CD4-positive, alpha-beta T cell (primary cell): Measurements from ENCODE around the gene FAM193B. TPM values are rescaled to one million over a fixed set of nuclear protein-coding genes. Genes with fewer than 3 reads are reported as not detected.
A peak's percentile ranks its signal among the peaks of the same experiment; 100 is the strongest.

ENCODE experiments used
- ATAC-seq: fragments of 200-7000 bp; cut with Tn5 transposase; one replicate; pipeline ENCODE4 v1.10.0; 2022; ENCODE audit warnings: mild to moderate bottlenecking; ENCODE audit not compliant: poor library complexity
- CTCF ChIA-PET: fragments of 350-600 bp; sonication (Branson Sonifier 250); formaldehyde crosslinking; loops from one replicate; lab custom pipeline; 2021; ENCODE audit warnings: antibody characterized with exemption, inconsistent platforms; lab: Charles Lee
- POLR2A ChIA-PET: fragments of 350-600 bp; sonication (Branson Sonifier 250); formaldehyde crosslinking; loops from one replicate; lab custom pipeline; 2021; ENCODE audit warnings: antibody characterized with exemption, inconsistent platforms; lab: Charles Lee
- DNase-seq, 14 experiments: peaks; one replicate each; pipeline ENCODE4 v3.0.0-alpha.2; 2013 to 2020; ENCODE audit warnings: mixed read lengths in 2 of 14
- H3K27ac ChIP-seq, 2 donors: one replicate each; pipeline versions ENCODE4 v1.5.1 to v1.7.0; 2013; ENCODE audit warnings: low read length in 2 of 2, low read depth in 1 of 2, mild to moderate bottlenecking in 1 of 2
- H3K27me3 ChIP-seq, 2 experiments: 1 replicate in 1 of 2; 2 replicates in 1 of 2; pipeline versions ENCODE4 v1.6.1 to v1.7.0; 2013; ENCODE audit warnings: low read length in 2 of 2, control low read depth in 1 of 2, mild to moderate bottlenecking in 1 of 2, moderate library complexity in 1 of 2; ENCODE audit not compliant: insufficient read depth in 2 of 2, control insufficient read depth in 1 of 2
- H3K36me3 ChIP-seq: one replicate; pipeline ENCODE4 v1.6.1; 2013; ENCODE audit warnings: low read length, control low read depth; ENCODE audit not compliant: insufficient read depth
- H3K4me1 ChIP-seq: one replicate; pipeline ENCODE4 v1.6.1; 2013; ENCODE audit warnings: low read length, control low read depth; ENCODE audit not compliant: insufficient read depth
- H3K4me3 ChIP-seq: one replicate; pipeline ENCODE4 v1.5.1; 2013; ENCODE audit warnings: mild to moderate bottlenecking, low read length, moderate library complexity
- H3K9me3 ChIP-seq, 2 experiments: 1 replicate in 1 of 2; 2 replicates in 1 of 2; pipeline versions ENCODE4 v1.6.1 to v1.7.0; 2013; ENCODE audit warnings: low read length in 2 of 2, mild to moderate bottlenecking in 2 of 2, control low read depth in 1 of 2, moderate library complexity in 1 of 2; ENCODE audit not compliant: control insufficient read depth in 1 of 2, insufficient read depth in 1 of 2
- H3K27ac Mint-ChIP-seq: one replicate; pipeline ENCODE4 v1.8.0; 2020; ENCODE audit warnings: mixed read lengths
- H3K27me3 Mint-ChIP-seq: one replicate; pipeline ENCODE4 v1.8.0; 2021; ENCODE audit warnings: mixed read lengths
- H3K36me3 Mint-ChIP-seq: one replicate; pipeline ENCODE4 v1.8.0; 2021; ENCODE audit warnings: low read depth, mixed read lengths
- H3K4me1 Mint-ChIP-seq: one replicate; pipeline ENCODE4 v1.8.0; 2021; ENCODE audit warnings: low read depth, mixed read lengths
- H3K4me3 Mint-ChIP-seq: one replicate; pipeline ENCODE4 v1.8.0; 2020; ENCODE audit warnings: mild to moderate bottlenecking, mixed read lengths
- H3K9me3 Mint-ChIP-seq: one replicate; pipeline ENCODE4 v1.8.0; 2020; ENCODE audit warnings: mixed read lengths
- CTCF ChIP-seq: fragments of 200-600 bp; IDR thresholded peaks from one replicate; pipeline ENCODE4 v1.8.0; 2022; ENCODE audit warnings: antibody characterized with exemption, mild to moderate bottlenecking
- intact Hi-C, 2 experiments: fragments of 100-400 bp; cut with DNase I in 1 of 2; cut with micrococcal nuclease in 1 of 2; formaldehyde crosslinking; loops; one replicate each; pipeline versions ENCODE4 v1.15.1 to v1.9.0; 2023 to 2025; cut with DNase I, micrococcal nuclease
- total RNA-seq, 174 experiments: library from RNA in 2 of 174; stranded (reverse) in 2 of 174; gene quantifications; one replicate each; pipeline ENCODE4 v1.2.3 and lab custom pipeline; 2021 to 2026

FAM193B gene
- total RNA-seq, 2 experiments from 2014 or later = 150 to 155 TPM

GRCh38 chr5:177500685-177501522 is 53.5 kb downstream of the FAM193B start:
- peak; percentile 76 to 93 (median 80) for DNase-seq
- no peaks in the 10 kb centered on the region for H3K36me3 ChIP-seq
- intact Hi-C loops = loop anchor here (1.0 to 2.0 kb wide), 4 partner anchors 44 to 386 kb away; no protein-coding TSS in a partner anchor
- peak overlapping the region; percentile 15 for H3K4me3 Mint-ChIP-seq
- H3K9me3 ChIP-seq = no peaks in the 10 kb centered on the region
- ATAC-seq = peak; percentile 32
- H3K36me3 Mint-ChIP-seq = no peaks in the 10 kb centered on the region
- peak; percentile 90 for TF ChIP-seq CTCF
- no peak overlapping the region for H3K27ac Mint-ChIP-seq
- no peaks in the 10 kb centered on the region for H3K27me3 ChIP-seq
- CTCF ChIA-PET = interaction anchor here (0.5 to 4.1 kb wide), 14 partner anchors 8 to 387 kb away, joined by 3 to 41 read pairs (median 4); partner anchors contain the start of genes DDX41, MXD3, PRELID1 and RAB24
- POLR2A ChIA-PET = interaction anchor here (1.0 to 1.7 kb wide), 5 partner anchors 46 to 143 kb away, joined by 3 to 9 read pairs (median 4); partner anchors contain the start of gene RGS14
- no peaks in the 10 kb centered on the region for H3K27me3 Mint-ChIP-seq
- H3K4me1 Mint-ChIP-seq = peaks cover 30% of the 10 kb centered on the region
- H3K4me3 ChIP-seq = no peak overlapping the region
- H3K9me3 Mint-ChIP-seq = no peaks in the 10 kb centered on the region
- peaks cover 33% of the 10 kb centered on the region for H3K4me1 ChIP-seq
- no peak overlapping the region for H3K27ac ChIP-seq

- DNase-seq = no peak
- no peak overlapping the region for H3K27ac ChIP-seq
- ChIA-PET CTCF (interaction anchor here (1.2 to 4.1 kb wide), 6 partner anchors 27 to 190 kb away, joined by 3 to 41 read pairs (median 4); no protein-coding TSS in a partner anchor), POLR2A (interaction anchor here (1.1 kb wide), 1 partner anchor 109 kb away, joined by 3 read pairs; no protein-coding TSS in a partner anchor)
- H3K27me3 ChIP-seq = no peaks in the 10 kb centered on the region
- peak overlapping the region; percentile 60 for H3K4me3 Mint-ChIP-seq
- H3K9me3 Mint-ChIP-seq = no peaks in the 10 kb centered on the region
- intact Hi-C loops = loop anchor here (1.0 to 2.0 kb wide), 2 partner anchors 182 to 385 kb away; no protein-coding TSS in a partner anchor
- no peaks in the 10 kb centered on the region for H3K27me3 Mint-ChIP-seq
- H3K4me1 ChIP-seq = peaks cover 42% of the 10 kb centered on the region
- H3K27ac Mint-ChIP-seq = no peak overlapping the region
- H3K36me3 Mint-ChIP-seq = no peaks in the 10 kb centered on the region
- no peaks in the 10 kb centered on the region for H3K36me3 ChIP-seq
- no peak for ATAC-seq
- peaks cover 31% of the 10 kb centered on the region for H3K4me1 Mint-ChIP-seq
- no peaks in the 10 kb centered on the region for H3K9me3 ChIP-seq
- TF ChIP-seq CTCF = no peak
- H3K4me3 ChIP-seq = no peak overlapping the region
Observed at GRCh38 chr5:177499842-177500241, 54.5 kb downstream of the FAM193B start.

- peak overlapping the region; percentile 70 for H3K4me3 ChIP-seq
- H3K9me3 ChIP-seq = no peaks in the 10 kb centered on the region
- Mint-ChIP-seq H3K36me3 (no peaks in the 10 kb centered on the region), H3K9me3 (no peaks in the 10 kb centered on the region), H3K27me3 (no peaks in the 10 kb centered on the region), H3K27ac (no peak overlapping the region), H3K4me1 (peaks cover 31% of the 10 kb centered on the region), H3K4me3 (peak overlapping the region; percentile 74)
- no peak for TF ChIP-seq CTCF
- no peaks in the 10 kb centered on the region for H3K27me3 ChIP-seq
- ATAC-seq (peak; percentile 5), DNase-seq (peak in 2 of 14 experiments; percentile 10 to 49)
- H3K27ac ChIP-seq = no peak overlapping the region
- ChIA-PET POLR2A (interaction anchor here (0.7 to 2.1 kb wide), 16 partner anchors 18 to 364 kb away, joined by 3 to 12 read pairs (median 5); partner anchors contain the start of genes DDX41, GRK6 and NSD1), CTCF (interaction anchor here (1.0 to 2.1 kb wide), 8 partner anchors 19 to 189 kb away, joined by 3 to 7 read pairs (median 4); partner anchors contain the start of gene DDX41)
- intact Hi-C loops = no loop called here
- H3K4me1 ChIP-seq = peaks cover 50% of the 10 kb centered on the region
- no peaks in the 10 kb centered on the region for H3K36me3 ChIP-seq
Observed at GRCh38 chr5:177498013-177498787, 56.2 kb downstream of the FAM193B start.
